Neural cell (in vitro differentiated cells): ENCODE results near the gene CLCNKA. TPM values are rescaled to one million over a fixed set of nuclear protein-coding genes. Genes with fewer than 3 reads are reported as not detected.

Experiments
- H2AFZ ChIP-seq: fragments of 200-600, 300-800 bp; sonication (generic), shearing (Covaris generic); 2 replicates; pipeline ENCODE4 v1.6.0; 2014; ENCODE audit warnings: low read depth, mild to moderate bottlenecking, antibody characterized with exemption, low read length, moderate library complexity
- H3F3A ChIP-seq: fragments of 200-600 bp; shearing (Covaris generic); 2 replicates; pipeline ENCODE4 v1.6.1; 2016; ENCODE audit warnings: mild to moderate bottlenecking, moderate library complexity, mixed read lengths, antibody characterized with exemption, low read length; ENCODE audit not compliant: insufficient read depth, poor library complexity, severe bottlenecking
- H3K27ac ChIP-seq: fragments of 200-600, 300-800 bp; sonication (generic), shearing (Covaris generic); 2 replicates; pipeline ENCODE4 v1.5.1; 2014; ENCODE audit warnings: mild to moderate bottlenecking, low read length, moderate library complexity
- H3K27me3 ChIP-seq: fragments of 300-800, 200-600 bp; sonication (generic), shearing (Covaris generic); 2 replicates; pipeline ENCODE4 v1.6.0; 2014; ENCODE audit warnings: mild to moderate bottlenecking, low read depth, low read length, moderate library complexity; ENCODE audit not compliant: insufficient read depth
- H3K36me3 ChIP-seq: fragments of 300-800, 200-600 bp; sonication (generic), shearing (Covaris generic); 2 replicates; pipeline ENCODE4 v1.5.1; 2014; ENCODE audit warnings: mild to moderate bottlenecking, antibody characterized with exemption, low read length, moderate library complexity; ENCODE audit not compliant: insufficient read depth
- H3K4me2 ChIP-seq: fragments of 300-800, 200-600 bp; sonication (generic), shearing (Covaris generic); 2 replicates; pipeline ENCODE4 v1.6.0; 2014; ENCODE audit warnings: mild to moderate bottlenecking, low read length
- H3K4me3 ChIP-seq: fragments of 300-800, 200-600 bp; sonication (generic), shearing (Covaris generic); 2 replicates; pipeline ENCODE4 v1.5.1; 2014; ENCODE audit warnings: mild to moderate bottlenecking, low read length, moderate library complexity
- H3K79me2 ChIP-seq: fragments of 200-600 bp; shearing (Covaris generic); replicated peaks from 2 replicates; pipeline ENCODE4 v1.6.0; 2014; ENCODE audit warnings: mild to moderate bottlenecking, low read length, moderate library complexity; ENCODE audit not compliant: insufficient read depth
- H3K9ac ChIP-seq: fragments of 300-800, 200-600 bp; sonication (generic), shearing (Covaris generic); 2 replicates; pipeline ENCODE4 v1.6.1; 2016; ENCODE audit warnings: mild to moderate bottlenecking, low read length, mixed read lengths
- H3K9me2 ChIP-seq: fragments of 200-600 bp; shearing (Covaris generic); 2 replicates; pipeline ENCODE4 v1.6.1; 2016; ENCODE audit warnings: mild to moderate bottlenecking, low read length, mixed read lengths; ENCODE audit not compliant: insufficient read depth
- H3K9me3 ChIP-seq: fragments of 200-600, 300-800 bp; sonication (generic), shearing (Covaris generic); 2 replicates; pipeline ENCODE4 v1.6.1; 2016; ENCODE audit warnings: mild to moderate bottlenecking, mixed run types, low read length, moderate library complexity, mixed read lengths
- H4K20me1 ChIP-seq: fragments of 200-600 bp; shearing (Covaris generic); 2 replicates; pipeline ENCODE4 v1.6.1; 2016; ENCODE audit warnings: mild to moderate bottlenecking, mixed run types; ENCODE audit not compliant: insufficient read depth
- CTCF ChIP-seq: fragments of 450-650 bp; IDR thresholded peaks from 2 replicates; pipeline ENCODE4 v1.5.1; 2014; ENCODE audit warnings: antibody characterized with exemption, mild to moderate bottlenecking, moderate library complexity; ENCODE audit not compliant: poor library complexity, severe bottlenecking
- EP300 ChIP-seq: fragments of 450-650 bp; conservative IDR thresholded peaks from 2 replicates; pipeline ENCODE4 v1.6.1; 2014; ENCODE audit warnings: antibody characterized with exemption, mild to moderate bottlenecking, moderate library complexity; ENCODE audit not compliant: poor library complexity, severe bottlenecking
- EZH2 ChIP-seq: fragments of 200-600, 300-800 bp; shearing (Covaris generic), sonication (generic); IDR thresholded peaks from 2 replicates; pipeline ENCODE4 v1.6.1; 2014; ENCODE audit warnings: antibody characterized with exemption, low read length, borderline replicate concordance, mild to moderate bottlenecking; ENCODE audit not compliant: insufficient read depth, poor library complexity, severe bottlenecking
- MXI1 ChIP-seq: fragments of 450-650 bp; conservative IDR thresholded peaks from 2 replicates; pipeline ENCODE4 v1.6.1; 2014; ENCODE audit warnings: antibody characterized with exemption, mild to moderate bottlenecking; ENCODE audit not compliant: poor library complexity, severe bottlenecking
- POLR2AphosphoS5 ChIP-seq: IDR thresholded peaks from 2 replicates; pipeline ENCODE4 v1.6.1; 2012
- RAD21 ChIP-seq: fragments of 450-650 bp; conservative IDR thresholded peaks from 2 replicates; pipeline ENCODE4 v1.6.1; 2014; ENCODE audit warnings: antibody characterized with exemption, mild to moderate bottlenecking, moderate library complexity
- SMC3 ChIP-seq: fragments of 450-650 bp; conservative IDR thresholded peaks from 2 replicates; pipeline ENCODE4 v1.6.1; 2014; ENCODE audit warnings: antibody characterized with exemption, mild to moderate bottlenecking, moderate library complexity; ENCODE audit not compliant: poor library complexity
- TAF1 ChIP-seq: IDR thresholded peaks from 2 replicates; pipeline ENCODE4 v1.6.1; 2012; ENCODE audit warnings: low read depth
- polyA plus RNA-seq: library from polyadenylated mRNA; depleted of rRNA; stranded (reverse); fragments of >200 nt; gene quantifications from 2 replicates; pipeline ENCODE4 v1.2.3, GENCODE V29; 2014
- TF ChIP-seq, protein P1 (sequence below): IDR thresholded peaks from 2 replicates; pipeline ENCODE4 v1.6.1; 2012; ENCODE audit warnings: borderline replicate concordance

The CLCNKA gene
- polyA plus RNA-seq, 1 donor from 2014 or later = not detected

GRCh38 chr1:16064536-16065268 is 42.9 kb downstream of the CLCNKA start:
- Histone ChIP-seq H3F3A (no peaks in the 10 kb centered on the region), H3K4me3 (no peak overlapping the region), H3K79me2 (no peaks in the 10 kb centered on the region), H2AFZ (no peak overlapping the region), H3K4me2 (no peak overlapping the region), H3K27me3 (no peaks in the 10 kb centered on the region), H3K27ac (no peak overlapping the region), H4K20me1 (no peaks in the 10 kb centered on the region), H3K36me3 (no peaks in the 10 kb centered on the region), H3K9me3 (no peaks in the 10 kb centered on the region), H3K9ac (no peak overlapping the region), H3K9me2 (no peaks in the 10 kb centered on the region)
- TF ChIP-seq EP300 (no peak), POLR2AphosphoS5 (no peak), EZH2 (no peak), MXI1 (no peak), CTCF (no peak), SMC3 (no peak), TAF1 (no peak), RAD21 (no peak)
- TF ChIP-seq, protein P1, sequence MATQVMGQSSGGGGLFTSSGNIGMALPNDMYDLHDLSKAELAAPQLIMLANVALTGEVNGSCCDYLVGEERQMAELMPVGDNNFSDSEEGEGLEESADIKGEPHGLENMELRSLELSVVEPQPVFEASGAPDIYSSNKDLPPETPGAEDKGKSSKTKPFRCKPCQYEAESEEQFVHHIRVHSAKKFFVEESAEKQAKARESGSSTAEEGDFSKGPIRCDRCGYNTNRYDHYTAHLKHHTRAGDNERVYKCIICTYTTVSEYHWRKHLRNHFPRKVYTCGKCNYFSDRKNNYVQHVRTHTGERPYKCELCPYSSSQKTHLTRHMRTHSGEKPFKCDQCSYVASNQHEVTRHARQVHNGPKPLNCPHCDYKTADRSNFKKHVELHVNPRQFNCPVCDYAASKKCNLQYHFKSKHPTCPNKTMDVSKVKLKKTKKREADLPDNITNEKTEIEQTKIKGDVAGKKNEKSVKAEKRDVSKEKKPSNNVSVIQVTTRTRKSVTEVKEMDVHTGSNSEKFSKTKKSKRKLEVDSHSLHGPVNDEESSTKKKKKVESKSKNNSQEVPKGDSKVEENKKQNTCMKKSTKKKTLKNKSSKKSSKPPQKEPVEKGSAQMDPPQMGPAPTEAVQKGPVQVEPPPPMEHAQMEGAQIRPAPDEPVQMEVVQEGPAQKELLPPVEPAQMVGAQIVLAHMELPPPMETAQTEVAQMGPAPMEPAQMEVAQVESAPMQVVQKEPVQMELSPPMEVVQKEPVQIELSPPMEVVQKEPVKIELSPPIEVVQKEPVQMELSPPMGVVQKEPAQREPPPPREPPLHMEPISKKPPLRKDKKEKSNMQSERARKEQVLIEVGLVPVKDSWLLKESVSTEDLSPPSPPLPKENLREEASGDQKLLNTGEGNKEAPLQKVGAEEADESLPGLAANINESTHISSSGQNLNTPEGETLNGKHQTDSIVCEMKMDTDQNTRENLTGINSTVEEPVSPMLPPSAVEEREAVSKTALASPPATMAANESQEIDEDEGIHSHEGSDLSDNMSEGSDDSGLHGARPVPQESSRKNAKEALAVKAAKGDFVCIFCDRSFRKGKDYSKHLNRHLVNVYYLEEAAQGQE = no peak

GRCh38 chr1:16065269-16065576 is 43.4 kb downstream of the CLCNKA start:
- Histone ChIP-seq H3K9me3 (no peaks in the 10 kb centered on the region), H3K27ac (no peak overlapping the region), H2AFZ (no peak overlapping the region), H4K20me1 (no peaks in the 10 kb centered on the region), H3K4me2 (no peak overlapping the region), H3K4me3 (no peak overlapping the region), H3K79me2 (no peaks in the 10 kb centered on the region), H3K9me2 (no peaks in the 10 kb centered on the region), H3K9ac (no peak overlapping the region), H3F3A (no peaks in the 10 kb centered on the region), H3K36me3 (no peaks in the 10 kb centered on the region), H3K27me3 (no peaks in the 10 kb centered on the region)
- no peak for TF ChIP-seq EZH2
- TF ChIP-seq POLR2AphosphoS5 = no peak
- TF ChIP-seq TAF1 = no peak
- no peak for TF ChIP-seq SMC3
- TF ChIP-seq MXI1 = no peak
- TF ChIP-seq CTCF = no peak
- TF ChIP-seq EP300 = no peak
- no peak for TF ChIP-seq RAD21
- TF ChIP-seq, protein P1 = no peak
